T47D (cell line): ENCODE measurements around the gene IGSF21.
A peak's percentile ranks its signal among the peaks of the same experiment; 100 is the strongest.

Experiments
- DNase-seq, 2 experiments: peaks; one replicate each; pipeline versions ENCODE4 v3.0.0 to v3.0.0-alpha.2; 2011 to 2012; ENCODE audit warnings: low read depth in 1 of 2, low spot score in 1 of 2
- JUND ChIP-seq: IDR thresholded peaks from 2 replicates; pipeline ENCODE4 v1.6.1; 2012; ENCODE audit warnings: low read depth
- in situ Hi-C: cut with HindIII; loops from 2 replicates; pipeline ENCODE4 v1.10.0; 2016; ENCODE audit warnings: low sequenced_read_pairs, low pct_unique_long_range_greater_than_20kb

IGSF21 gene

DNA sequence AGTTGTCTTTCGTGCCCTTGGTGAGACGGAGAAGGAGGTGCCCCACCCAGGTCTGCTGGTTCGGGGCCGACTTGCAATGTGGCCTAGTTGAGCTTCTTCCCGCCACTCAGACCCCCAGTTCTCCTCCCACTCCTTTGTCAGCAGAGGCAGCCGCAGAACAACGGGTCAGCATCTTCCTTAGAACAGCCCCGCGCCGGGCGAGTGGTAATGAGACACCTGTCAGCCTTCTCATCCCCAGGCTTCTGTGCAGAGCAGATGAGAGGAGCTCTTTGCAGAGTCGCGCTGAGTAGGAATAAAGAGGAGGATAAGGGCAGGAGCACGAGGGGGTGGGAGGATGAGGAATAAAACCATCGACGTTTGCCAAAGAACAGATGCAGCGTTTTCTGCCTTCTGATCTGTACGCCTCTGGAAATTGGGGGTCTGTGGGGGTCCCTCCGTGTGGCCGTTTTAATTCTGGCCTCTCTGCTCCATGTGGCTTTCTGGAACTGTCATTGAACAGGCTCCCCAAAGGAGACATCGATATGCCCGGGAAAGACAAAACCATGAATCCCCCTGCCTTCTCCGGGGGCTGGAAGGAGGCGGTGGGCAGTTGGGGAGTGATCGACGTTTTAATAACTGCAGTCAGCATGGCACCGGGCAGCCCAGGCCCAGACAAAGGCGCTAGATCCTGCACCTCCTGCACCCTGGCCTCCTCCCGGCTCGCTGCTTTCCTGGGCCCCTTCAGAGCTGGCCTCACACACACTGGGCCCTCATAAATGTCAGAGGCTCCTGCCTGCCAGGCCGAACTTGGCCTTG is 27.5 kb upstream of the IGSF21 start:
- no peak for TF ChIP-seq JUND
- DNase-seq = no peak
- in situ Hi-C loops = no loop called here

GRCh38 chr1:18085387-18086074 is 22.1 kb upstream of the IGSF21 start:
- no peak for DNase-seq
- TF ChIP-seq JUND = no peak
- in situ Hi-C loops = no loop called here

- TF ChIP-seq JUND = no peak
- DNase-seq = peak in 1 of 2 experiments; percentile 49
- in situ Hi-C loops = no loop called here
These were observed 19.5 kb upstream of the IGSF21 start for GRCh38 chr1:18088077-18088594.

- in situ Hi-C loops = no loop called here
- no peak for TF ChIP-seq JUND
These were observed 18.1 kb upstream of the IGSF21 start for GRCh38 chr1:18089488-18089887.

GRCh38 chr1:18090636-18091035 is 17.0 kb upstream of the IGSF21 start:
- TF ChIP-seq JUND = no peak
- DNase-seq = no peak
- in situ Hi-C loops = no loop called here

More at GRCh38 chr1:18089488-18089887, 18.1 kb upstream of the IGSF21 start:
- no peak for DNase-seq

GRCh38 chr1:18091660-18092446 is 15.7 kb upstream of the IGSF21 start:
- DNase-seq = peak; percentile 15 to 33

DNA sequence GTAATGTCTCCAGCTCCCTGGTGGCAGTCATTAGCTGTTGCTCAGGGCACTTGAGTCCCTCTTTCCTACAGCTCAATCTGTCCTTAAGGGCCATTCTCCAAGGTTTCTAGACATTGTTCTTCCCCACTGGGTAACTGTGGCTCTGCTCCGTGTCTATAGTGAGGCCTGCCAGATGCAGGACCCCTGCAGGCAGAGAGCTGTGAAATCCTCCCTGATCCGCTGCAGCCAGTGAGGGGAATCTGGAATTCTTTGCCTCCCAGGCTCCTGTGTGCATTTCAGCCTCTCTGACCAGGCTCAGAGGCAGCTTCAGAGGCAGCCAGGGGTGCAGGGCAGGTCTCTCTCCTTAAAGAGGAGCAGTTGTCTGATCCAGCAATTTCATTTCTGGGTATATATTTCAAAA is 14.4 kb upstream of the IGSF21 start:
- in situ Hi-C loops = no loop called here
- TF ChIP-seq JUND = no peak
- no peak for DNase-seq

More at GRCh38 chr1:18091660-18092446, 15.7 kb upstream of the IGSF21 start:
- TF ChIP-seq JUND = no peak
- in situ Hi-C loops = no loop called here

DNA sequence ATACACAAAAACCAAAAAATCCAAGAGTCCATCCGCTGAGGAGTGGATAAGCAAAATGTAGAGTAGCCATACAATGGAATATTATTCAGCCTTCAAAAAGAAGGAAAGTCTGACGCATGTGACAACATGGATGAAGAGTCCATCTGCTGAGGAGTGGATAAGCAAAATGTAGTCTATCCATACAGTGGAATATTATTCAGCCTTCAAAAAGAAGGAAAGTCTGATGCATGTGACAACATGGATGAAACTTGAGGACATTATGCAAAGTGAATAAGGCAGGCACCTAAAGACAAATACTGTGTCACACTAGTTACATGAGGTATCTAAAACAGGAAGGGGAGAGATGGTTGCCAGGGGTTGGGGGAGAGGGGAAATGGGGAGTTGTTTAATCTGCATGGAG is 14.0 kb upstream of the IGSF21 start:
- in situ Hi-C loops = no loop called here
- no peak for TF ChIP-seq JUND
- no peak for DNase-seq

DNA sequence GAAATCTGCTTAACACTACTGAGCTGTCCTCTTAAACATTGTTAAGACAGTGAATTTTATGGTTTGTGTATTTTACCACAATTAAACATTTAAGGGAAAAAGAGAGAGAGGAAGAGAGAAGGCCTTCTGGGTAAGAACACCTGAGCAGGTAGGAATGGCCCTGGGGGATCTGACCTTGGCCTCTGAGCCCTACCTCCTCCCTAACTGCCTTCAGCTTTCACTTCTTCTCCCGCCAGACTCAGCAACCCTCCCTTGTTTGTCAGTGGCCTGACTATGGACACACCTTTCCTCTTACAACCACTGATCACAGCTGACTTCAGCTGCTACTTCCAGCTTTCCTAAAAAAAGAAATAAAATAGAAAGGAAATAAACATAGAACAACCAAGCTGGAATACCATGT is 13.5 kb upstream of the IGSF21 start:
- in situ Hi-C loops = no loop called here
- DNase-seq = no peak
- TF ChIP-seq JUND = no peak

GRCh38 chr1:18097206-18097605 is 10.4 kb upstream of the IGSF21 start:
- DNase-seq = no peak
- in situ Hi-C loops = no loop called here
- TF ChIP-seq JUND = no peak

- no peak for DNase-seq
- in situ Hi-C loops = no loop called here
- TF ChIP-seq JUND = no peak
These were observed 8.6 kb upstream of the IGSF21 start for GRCh38 chr1:18099026-18099425.

GRCh38 chr1:18100060-18100459 is 7.5 kb upstream of the IGSF21 start:
- DNase-seq = no peak
- TF ChIP-seq JUND = no peak
- in situ Hi-C loops = no loop called here
